Activated T-cell treated with anti-CD3 and anti-CD28 coated beads, Interleukin-2, amount 50 U/mL, for 72 hours (primary cell): ENCODE data around the gene CDK17. TPM values are rescaled to one million over a fixed set of nuclear protein-coding genes. Genes with fewer than 3 reads are reported as not detected.
A peak's percentile ranks its signal among the peaks of the same experiment; 100 is the strongest.

ENCODE experiments used
- ATAC-seq, 2 donors: fragments of 150-1000 bp; cut with Tn5 transposase; replicated peaks in 1 of 2; 2 replicates each; pipeline ENCODE4 v1.10.0; 2021; ENCODE audit warnings: moderate library complexity in 2 of 2, mild to moderate bottlenecking in 1 of 2
- DNase-seq, 2 donors: peaks; one replicate each; pipeline ENCODE4 v3.0.0; 2021 to 2022; ENCODE audit warnings: mixed read lengths in 1 of 2
- H3K27ac Mint-ChIP-seq: one replicate; pipeline ENCODE4 v1.8.0; 2022; ENCODE audit warnings: mild to moderate bottlenecking, moderate library complexity, mixed read lengths
- H3K27me3 Mint-ChIP-seq: one replicate; pipeline ENCODE4 v1.8.0; 2022; ENCODE audit warnings: low read depth, mixed read lengths
- H3K36me3 Mint-ChIP-seq, 2 donors: one replicate each; pipeline ENCODE4 v1.8.0; 2022; ENCODE audit warnings: mixed read lengths in 2 of 2, mild to moderate bottlenecking in 1 of 2; ENCODE audit not compliant: insufficient read depth in 2 of 2
- H3K4me1 Mint-ChIP-seq: one replicate; pipeline ENCODE4 v1.8.0; 2022; ENCODE audit warnings: low read depth, mixed read lengths
- H3K4me3 Mint-ChIP-seq, 2 donors: one replicate each; pipeline ENCODE4 v1.8.0; 2022; ENCODE audit warnings: mild to moderate bottlenecking in 2 of 2, mixed read lengths in 2 of 2, moderate library complexity in 2 of 2
- H3K9me3 Mint-ChIP-seq, 2 donors: one replicate each; pipeline ENCODE4 v1.8.0; 2022; ENCODE audit warnings: mixed read lengths in 2 of 2
- total RNA-seq, 2 donors: library from RNA; stranded (reverse); gene quantifications; one replicate each; pipeline ENCODE4 v1.2.3, GENCODE V29; 2022

The CDK17 gene
- total RNA-seq, 2 donors from 2014 or later = 54.4 to 61.9 TPM

- no peak for ATAC-seq
Observed at GRCh38 chr12:96256672-96257361, 143.4 kb downstream of the CDK17 start.

GRCh38 chr12:96255077-96255476, 145.2 kb downstream of the CDK17 start:
- Mint-ChIP-seq H3K36me3 (peaks cover 6 to 27% of the 10 kb centered on the region in 2 donors), H3K9me3 (no peaks in the 10 kb centered on the region), H3K27ac (peak overlapping the region; percentile 21), H3K4me1 (peaks cover 20% of the 10 kb centered on the region), H3K27me3 (no peaks in the 10 kb centered on the region), H3K4me3 (no peak overlapping the region)
- no peak for ATAC-seq
- no peak for DNase-seq

More at GRCh38 chr12:96256672-96257361, 143.4 kb downstream of the CDK17 start:
- H3K4me1 Mint-ChIP-seq = peaks cover 6% of the 10 kb centered on the region
- H3K36me3 Mint-ChIP-seq = peaks cover 8 to 28% of the 10 kb centered on the region in 2 donors
- no peak overlapping the region for H3K27ac Mint-ChIP-seq
- no peak for DNase-seq
- no peaks in the 10 kb centered on the region for H3K9me3 Mint-ChIP-seq
- no peaks in the 10 kb centered on the region for H3K27me3 Mint-ChIP-seq
- no peak overlapping the region for H3K4me3 Mint-ChIP-seq

GRCh38 chr12:96250119-96250685, 150.0 kb downstream of the CDK17 start:
- ATAC-seq (no peak), DNase-seq (no peak)
- no peaks in the 10 kb centered on the region for H3K9me3 Mint-ChIP-seq
- H3K36me3 Mint-ChIP-seq = peaks cover 12 to 38% of the 10 kb centered on the region in 2 donors
- H3K4me3 Mint-ChIP-seq = no peak overlapping the region
- H3K27me3 Mint-ChIP-seq = no peaks in the 10 kb centered on the region
- H3K27ac Mint-ChIP-seq = peak overlapping the region; percentile 93
- H3K4me1 Mint-ChIP-seq = peaks cover 48% of the 10 kb centered on the region

GRCh38 chr12:96249196-96250118, 150.8 kb downstream of the CDK17 start:
- Mint-ChIP-seq H3K4me3 (no peak overlapping the region), H3K4me1 (peaks cover 48% of the 10 kb centered on the region), H3K9me3 (no peaks in the 10 kb centered on the region), H3K27me3 (no peaks in the 10 kb centered on the region), H3K36me3 (peaks cover 12 to 32% of the 10 kb centered on the region in 2 donors), H3K27ac (peak overlapping the region; percentile 93)
- no peak for DNase-seq
- no peak for ATAC-seq

GRCh38 chr12:96248136-96248931, 151.9 kb downstream of the CDK17 start:
- Mint-ChIP-seq H3K27ac (peak overlapping the region; percentile 32), H3K4me1 (peaks cover 43% of the 10 kb centered on the region), H3K36me3 (peaks cover 12 to 31% of the 10 kb centered on the region in 2 donors), H3K27me3 (no peaks in the 10 kb centered on the region), H3K4me3 (no peak overlapping the region), H3K9me3 (no peaks in the 10 kb centered on the region)
- no peak for DNase-seq
- no peak for ATAC-seq

- no peaks in the 10 kb centered on the region for H3K27me3 Mint-ChIP-seq
- ATAC-seq (peak; percentile 53 to 61), DNase-seq (peak in 1 of 2 donors; percentile 22)
- H3K4me3 Mint-ChIP-seq = no peak overlapping the region
- H3K9me3 Mint-ChIP-seq = no peaks in the 10 kb centered on the region
- peaks cover 12 to 27% of the 10 kb centered on the region in 2 donors for H3K36me3 Mint-ChIP-seq
- peaks cover 51% of the 10 kb centered on the region for H3K4me1 Mint-ChIP-seq
- H3K27ac Mint-ChIP-seq = peak overlapping the region; percentile 32
Observed at GRCh38 chr12:96247563-96247962, 152.7 kb downstream of the CDK17 start.

- ATAC-seq (no peak), DNase-seq (no peak)
- Mint-ChIP-seq H3K9me3 (no peaks in the 10 kb centered on the region), H3K4me3 (no peak overlapping the region), H3K27ac (peak overlapping the region; percentile 10), H3K36me3 (peaks cover 10 to 23% of the 10 kb centered on the region in 2 donors), H3K27me3 (no peaks in the 10 kb centered on the region), H3K4me1 (peaks cover 56% of the 10 kb centered on the region)
Observed at GRCh38 chr12:96246926-96247505, 153.2 kb downstream of the CDK17 start.

GRCh38 chr12:96244826-96245225, 155.4 kb downstream of the CDK17 start:
- Mint-ChIP-seq H3K9me3 (no peaks in the 10 kb centered on the region), H3K4me1 (peaks cover 59% of the 10 kb centered on the region), H3K27ac (no peak overlapping the region), H3K27me3 (no peaks in the 10 kb centered on the region), H3K4me3 (no peak overlapping the region), H3K36me3 (peaks cover 6 to 13% of the 10 kb centered on the region in 2 donors)
- ATAC-seq (no peak), DNase-seq (no peak)

- ATAC-seq (no peak), DNase-seq (no peak)
- Mint-ChIP-seq H3K9me3 (no peaks in the 10 kb centered on the region), H3K4me3 (no peak overlapping the region), H3K27ac (no peak overlapping the region), H3K36me3 (peaks cover 2 to 11% of the 10 kb centered on the region in 2 donors), H3K27me3 (no peaks in the 10 kb centered on the region), H3K4me1 (peaks cover 61% of the 10 kb centered on the region)
Observed at GRCh38 chr12:96242597-96242996, 157.6 kb downstream of the CDK17 start.

- peak; percentile 31 to 50 for DNase-seq
- Mint-ChIP-seq H3K27ac (peak overlapping the region; percentile 83), H3K4me3 (peak overlapping the region in 1 of 2 donors; percentile 74), H3K4me1 (peaks cover 61% of the 10 kb centered on the region), H3K9me3 (no peaks in the 10 kb centered on the region), H3K27me3 (no peaks in the 10 kb centered on the region), H3K36me3 (peaks cover 1 to 8% of the 10 kb centered on the region in 2 donors)
- ATAC-seq = peak; percentile 59 to 88
Observed at GRCh38 chr12:96241846-96242256, 158.4 kb downstream of the CDK17 start.

- Mint-ChIP-seq H3K27me3 (no peaks in the 10 kb centered on the region), H3K9me3 (no peaks in the 10 kb centered on the region), H3K4me1 (peaks cover 61% of the 10 kb centered on the region), H3K36me3 (peaks cover 2 to 6% of the 10 kb centered on the region in 2 donors), H3K4me3 (peak overlapping the region in 1 of 2 donors; percentile 74), H3K27ac (peak overlapping the region; percentile 83)
- DNase-seq (no peak), ATAC-seq (no peak)
Observed at GRCh38 chr12:96241431-96241830, 158.8 kb downstream of the CDK17 start.

GRCh38 chr12:96240656-96241055, 159.6 kb downstream of the CDK17 start:
- H3K27ac Mint-ChIP-seq = peak overlapping the region; percentile 58
- H3K4me1 Mint-ChIP-seq = peaks cover 67% of the 10 kb centered on the region
- H3K27me3 Mint-ChIP-seq = no peaks in the 10 kb centered on the region
- peaks cover 4 to 11% of the 10 kb centered on the region in 2 donors for H3K36me3 Mint-ChIP-seq
- ATAC-seq (no peak), DNase-seq (no peak)
- H3K4me3 Mint-ChIP-seq = no peak overlapping the region
- H3K9me3 Mint-ChIP-seq = no peaks in the 10 kb centered on the region
